ENCODE measurements around the gene S100A14.
"Not testable (repeated sequence)": the region's sequence is repeated elsewhere in the genome, so short reads cannot be mapped to it uniquely, and the experiment has no call there.

S100A14 gene

DNA sequence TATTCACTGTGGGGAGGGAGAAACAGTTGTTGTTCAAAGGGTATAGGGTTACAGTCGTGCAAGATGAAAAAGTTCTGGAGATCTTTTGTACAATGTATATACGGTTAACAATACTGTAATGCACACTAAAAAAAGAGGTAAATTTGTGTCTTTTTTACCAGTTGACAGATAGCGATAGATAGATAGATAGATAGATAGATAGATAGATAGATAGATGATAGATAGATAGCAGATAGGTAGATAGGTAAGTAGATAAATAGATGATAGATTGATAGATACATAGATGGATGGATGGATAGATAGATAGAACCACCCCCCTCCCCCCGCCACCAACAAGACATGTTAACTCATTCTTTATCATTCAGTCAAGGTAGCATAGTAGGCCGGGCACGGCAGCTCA lies 13.4 kb downstream of the S100A14 start:
- intact Hi-C loops (cut with DNase I): no loop called here
- no peak for DNase-seq

- DNase-seq: no peak
- intact Hi-C loops (cut with DNase I): no loop called here
Measured at GRCh38 chr1:153599847-153600246, 16.3 kb downstream of the S100A14 start.

DNA sequence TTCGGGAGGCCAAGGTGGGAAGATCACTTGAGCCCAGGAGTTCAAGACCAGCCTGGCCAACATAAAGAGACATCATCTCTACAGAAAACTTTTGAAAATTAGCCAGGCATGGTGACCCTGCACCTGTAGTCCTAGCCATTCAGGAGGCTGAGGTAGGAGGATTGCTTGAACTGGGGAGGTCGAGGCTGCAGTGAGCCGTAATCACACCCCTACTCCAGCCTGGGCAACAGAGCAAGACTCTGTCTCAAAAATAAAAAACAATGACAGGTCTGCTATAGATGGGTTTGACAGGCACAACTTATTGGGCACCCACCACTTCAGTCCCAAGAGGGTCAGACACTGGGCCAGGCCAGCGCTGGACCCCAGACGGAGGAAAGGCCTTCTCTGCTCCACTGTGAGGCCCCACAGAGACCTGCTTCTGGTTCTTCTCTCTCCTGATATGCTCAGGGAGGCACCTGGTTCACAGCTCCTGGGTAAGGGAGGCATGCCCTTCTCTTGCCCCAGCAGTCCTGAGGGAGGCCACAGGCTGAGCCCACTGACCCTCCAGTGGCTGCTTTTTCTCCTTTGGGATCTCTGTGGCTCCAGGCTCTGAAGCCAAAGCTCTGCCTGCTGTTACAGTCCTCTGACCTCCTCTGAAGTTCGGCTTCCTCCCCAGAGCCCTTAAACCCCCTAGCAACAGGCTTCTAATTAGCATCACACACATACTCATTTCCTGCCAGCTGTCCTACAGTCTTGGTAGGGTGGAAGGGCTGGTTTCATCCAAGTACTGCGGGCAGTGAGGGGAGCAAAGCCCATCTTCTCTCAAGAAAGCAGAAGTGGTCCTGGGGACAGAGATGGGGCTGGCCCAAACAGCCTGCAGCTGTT lies 17.6 kb downstream of the S100A14 start:
- DNase-seq: peak in 2 of 42 donors; percentile 19 to 35
- intact Hi-C loops (cut with DNase I): no loop called here

- no peak for DNase-seq
- intact Hi-C loops (cut with DNase I): no loop called here
Measured at GRCh38 chr1:153597206-153597605, 18.9 kb downstream of the S100A14 start.

- intact Hi-C loops (cut with DNase I): no loop called here
- no peak for DNase-seq
Measured at GRCh38 chr1:153592748-153593147, 23.4 kb downstream of the S100A14 start.

GRCh38 chr1:153588482-153588881 lies 27.6 kb downstream of the S100A14 start:
- intact Hi-C loops (cut with DNase I): no loop called here
- DNase-seq: no peak

GRCh38 chr1:153588033-153588432 lies 28.1 kb downstream of the S100A14 start:
- intact Hi-C loops (cut with DNase I); DNase-seq: not testable (repeated sequence)

- intact Hi-C loops (cut with DNase I): no loop called here
- DNase-seq: no peak
Measured at GRCh38 chr1:153587314-153587713, 28.8 kb downstream of the S100A14 start.

DNA sequence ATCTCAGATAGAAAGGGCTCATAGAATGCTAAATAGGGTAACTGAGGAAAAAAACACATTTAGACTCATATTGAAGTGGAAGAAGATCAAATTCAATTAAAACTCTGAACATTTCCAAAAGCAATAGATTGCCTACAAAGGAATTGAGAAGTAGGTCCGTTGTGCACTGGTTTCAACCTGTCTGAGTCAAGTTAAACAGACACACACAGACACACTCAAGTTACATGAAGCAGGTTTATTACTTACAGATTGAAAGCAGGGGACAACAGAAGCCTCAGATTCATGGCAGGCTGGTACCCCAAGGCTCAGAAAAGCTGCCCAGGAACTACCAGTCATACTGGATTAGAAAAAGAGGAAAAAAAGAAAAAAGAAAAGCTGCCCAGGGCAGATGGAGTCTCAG lies 29.8 kb downstream of the S100A14 start:
- DNase-seq: no peak
- intact Hi-C loops (cut with DNase I): no loop called here

DNA sequence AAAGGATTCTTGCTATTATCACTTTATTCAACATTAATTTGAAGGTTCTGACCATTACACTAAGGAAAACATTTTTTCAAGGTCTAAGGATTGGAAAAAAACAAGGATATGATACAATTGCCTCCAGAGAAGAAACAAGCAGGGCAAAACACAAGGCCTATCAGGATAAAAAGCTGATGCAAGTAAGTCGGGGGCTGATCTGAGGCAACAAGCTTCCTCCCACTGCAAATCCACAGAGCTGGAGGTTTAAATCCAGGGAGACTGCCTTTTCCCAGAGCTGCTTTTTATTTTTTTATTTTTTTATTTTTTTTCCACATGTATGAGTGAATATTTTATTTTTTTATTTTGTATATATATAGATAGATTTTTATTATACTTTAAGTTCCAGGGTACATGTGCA lies 31.1 kb downstream of the S100A14 start:
- intact Hi-C loops (cut with DNase I): no loop called here

DNA sequence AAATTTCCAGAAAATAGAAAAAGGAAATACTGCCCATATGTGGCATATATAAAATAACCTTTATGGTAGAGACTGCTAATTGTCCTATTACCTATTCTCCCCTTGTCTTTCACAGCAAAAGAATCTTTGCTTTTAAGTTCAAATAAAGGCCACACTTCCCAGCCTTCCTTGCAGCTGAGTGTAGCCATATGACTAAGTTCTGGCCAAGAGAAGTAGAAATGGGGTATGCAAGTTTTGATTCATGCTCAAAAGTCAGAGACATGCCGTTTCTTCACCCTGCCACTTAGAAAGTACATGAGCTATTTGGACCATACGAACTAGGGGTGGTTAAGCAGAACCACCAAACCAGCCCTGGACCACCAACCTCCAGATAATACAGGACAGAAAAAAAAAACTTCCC lies 32.1 kb downstream of the S100A14 start:
- no peak for DNase-seq
- intact Hi-C loops (cut with DNase I): no loop called here

More for the DNA sequence above, 31.1 kb downstream of the S100A14 start:
- DNase-seq: peak in 1 of 42 donors; percentile 56

GRCh38 chr1:153583514-153583913 lies 32.6 kb downstream of the S100A14 start:
- DNase-seq; intact Hi-C loops (cut with DNase I): not testable (repeated sequence)

GRCh38 chr1:153582836-153583235 lies 33.3 kb downstream of the S100A14 start:
- DNase-seq; intact Hi-C loops (cut with DNase I): not testable (repeated sequence)

- no peak for DNase-seq
- intact Hi-C loops (cut with DNase I): no loop called here
Measured at GRCh38 chr1:153578936-153579335, 37.2 kb downstream of the S100A14 start.

GRCh38 chr1:153578490-153578889 lies 37.6 kb downstream of the S100A14 start:
- intact Hi-C loops (cut with DNase I): no loop called here
- no peak for DNase-seq

DNA sequence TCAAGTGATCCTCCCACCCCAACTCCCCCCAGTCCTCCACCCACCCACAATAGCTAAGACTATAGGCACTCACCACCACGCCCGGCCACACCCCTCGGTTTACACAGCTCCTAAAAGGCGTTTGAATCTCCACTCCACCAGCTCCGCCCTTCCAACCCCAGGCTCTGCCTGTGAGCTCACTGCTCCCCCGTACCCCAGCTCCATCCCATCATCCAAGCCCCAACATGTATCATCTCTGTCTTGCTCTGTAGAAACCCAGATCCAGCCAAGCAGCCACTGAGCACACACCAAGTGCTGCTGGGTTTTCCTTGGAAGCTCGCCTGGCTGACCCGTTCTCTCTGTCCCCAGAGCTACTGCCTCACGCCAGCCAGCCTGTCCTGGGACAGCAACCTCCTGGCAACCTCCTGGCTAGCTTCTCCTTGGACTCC lies 38.5 kb downstream of the S100A14 start:
- DNase-seq: peak in 20 of 42 donors; percentile 11 to 68 (median 45)
- intact Hi-C loops (cut with DNase I): loop anchor here (2.0 kb wide), 1 partner anchor 51 kb away; the partner anchor contains the start of gene S100A1

- no peak for DNase-seq
- intact Hi-C loops (cut with DNase I): loop anchor here (2.0 kb wide), 1 partner anchor 52 kb away; the partner anchor contains the start of gene S100A1
Measured at GRCh38 chr1:153577138-153577537, 39.0 kb downstream of the S100A14 start.

DNA sequence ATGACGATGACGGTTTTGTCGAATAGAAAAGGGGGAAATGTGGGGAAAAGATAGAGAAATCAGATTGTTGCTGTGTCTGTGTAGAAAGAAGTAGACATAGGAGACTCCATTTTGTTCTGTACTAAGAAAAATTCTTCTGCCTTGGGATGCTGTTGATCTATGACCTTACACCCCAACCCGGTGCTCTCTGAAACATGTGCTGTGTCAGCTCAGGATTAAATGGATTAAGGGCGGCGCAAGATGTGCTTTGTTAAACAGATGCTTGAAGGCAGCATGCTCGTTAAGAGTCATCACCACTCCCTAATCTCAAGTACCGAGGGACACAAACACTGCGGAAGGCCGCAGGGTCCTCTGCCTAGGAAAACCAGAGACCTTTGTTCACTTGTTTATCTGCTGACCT lies 40.6 kb downstream of the S100A14 start:
- DNase-seq: not testable (repeated sequence)

DNA sequence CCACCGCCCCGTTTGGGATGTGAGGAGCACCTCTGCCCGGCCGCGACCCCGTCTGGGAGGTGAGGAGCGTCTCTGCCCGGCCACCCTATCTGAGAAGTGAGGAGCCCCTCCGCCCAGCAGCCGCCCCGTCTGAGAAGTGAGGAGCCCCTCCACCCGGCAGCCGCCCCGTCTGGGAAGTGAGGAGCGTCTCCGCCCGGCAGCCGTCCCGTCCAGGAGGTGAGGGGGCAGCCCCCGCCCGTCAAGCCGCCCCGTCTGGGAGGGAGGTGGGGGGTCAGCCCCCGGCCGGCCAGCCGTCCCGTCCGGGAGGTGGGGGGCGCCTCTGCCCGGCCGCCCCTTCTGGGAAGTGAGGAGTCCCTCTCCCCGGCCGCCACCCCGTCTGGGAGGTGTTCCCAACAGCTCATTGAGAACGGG lies 41.0 kb downstream of the S100A14 start:
- DNase-seq; intact Hi-C loops (cut with DNase I): not testable (repeated sequence)

More for the DNA sequence above, 40.6 kb downstream of the S100A14 start:
- intact Hi-C loops (cut with DNase I): not testable (repeated sequence)

GRCh38 chr1:153573351-153573750 lies 42.8 kb downstream of the S100A14 start:
- intact Hi-C loops (cut with DNase I): no loop called here
- no peak for DNase-seq

GRCh38 chr1:153572569-153573015 lies 43.5 kb downstream of the S100A14 start:
- intact Hi-C loops (cut with DNase I): no loop called here
- peak; percentile 67 to 95 (median 85) for DNase-seq
